Lung (tissue), 12 donors: ENCODE measurements around the gene OSM. TPM values are rescaled to one million over a fixed set of nuclear protein-coding genes. Genes with fewer than 3 reads are reported as not detected.

Experiments used
- ATAC-seq: fragments of 200-7000 bp; cut with Tn5 transposase; one replicate; pipeline ENCODE4 v1.9.1; 2020; ENCODE audit warnings: moderate number of reproducible peaks; ENCODE audit not compliant: insufficient read depth, low FRiP score
- DNase-seq, 3 donors: peaks; one replicate each; pipeline ENCODE4 v3.0.0-alpha.2; 2013 to 2017
- H3K27ac ChIP-seq, 2 donors: one replicate each; pipeline ENCODE4 v1.5.1; 2013; ENCODE audit warnings: mild to moderate bottlenecking in 2 of 2, moderate library complexity in 2 of 2, control low read depth in 1 of 2, inconsistent platforms in 1 of 2, low read depth in 1 of 2, low read length in 1 of 2
- H3K27me3 ChIP-seq, 3 donors: one replicate each; pipeline ENCODE4 v1.5.1; 2013; ENCODE audit warnings: low read length in 2 of 3; ENCODE audit not compliant: control insufficient read depth in 3 of 3, insufficient read depth in 3 of 3
- H3K36me3 ChIP-seq, 4 donors: one replicate each; pipeline ENCODE4 v1.5.1; 2013; ENCODE audit warnings: low read length in 4 of 4, mild to moderate bottlenecking in 1 of 4, moderate library complexity in 1 of 4; ENCODE audit not compliant: control insufficient read depth in 4 of 4, insufficient read depth in 4 of 4
- H3K4me1 ChIP-seq, 5 donors: one replicate each; pipeline ENCODE4 v1.5.1; 2013; ENCODE audit warnings: low read length in 5 of 5, mild to moderate bottlenecking in 2 of 5, moderate library complexity in 1 of 5; ENCODE audit not compliant: control insufficient read depth in 5 of 5, insufficient read depth in 5 of 5
- H3K4me3 ChIP-seq: one replicate; pipeline ENCODE4 v1.5.1; 2013; ENCODE audit warnings: mild to moderate bottlenecking, control low read depth, moderate library complexity
- H3K9ac ChIP-seq, 2 donors: one replicate each; pipeline ENCODE4 v1.5.1; 2013; ENCODE audit warnings: low read length in 2 of 2, control low read depth in 1 of 2; ENCODE audit not compliant: insufficient read depth in 1 of 2
- H3K9me3 ChIP-seq, 4 donors: one replicate each; pipeline ENCODE4 v1.5.1; 2013; ENCODE audit warnings: low read length in 3 of 4, mild to moderate bottlenecking in 1 of 4, moderate library complexity in 1 of 4; ENCODE audit not compliant: control insufficient read depth in 4 of 4, insufficient read depth in 3 of 4
- CTCF ChIP-seq: IDR thresholded peaks from 2 replicates; pipeline ENCODE4 v1.5.1; 2012; ENCODE audit warnings: mild to moderate bottlenecking; ENCODE audit errors: control extremely low read depth, extremely low read depth
- WGBS, 2 donors: extraction: QIAGEN DNeasy Blood & Tissue Kit; methylation state at CpG; one replicate each; pipeline ENCODE4 v1.1.7; 2013; 5-methylcytosine and 5-hydroxymethylcytosine counted together
- polyA plus RNA-seq, 2 donors: library from polyadenylated mRNA; stranded (reverse); fragments of 200-250 nt; gene quantifications; one replicate each; pipeline ENCODE4 v1.2.1, GENCODE V29; 2013
- total RNA-seq, 2 donors: library from RNA; depleted of rRNA in 1 of 2; stranded (reverse); fragments of >200 nt in 1 of 2; gene quantifications; one replicate each; pipeline ENCODE4 v1.2.1, GENCODE V29; 2014 to 2021
- donor health status: control.
- donor health status: control.
- donor health status: Bipolar disorder and iron deficiency.
- donor health status: healthy.
- donor health status: DM: yes; HTN: yes; CAD: no.

OSM gene
- total and polyA plus RNA-seq, 4 donors: 0.57 to 33.2 (median 2.5) TPM

GRCh38 chr22:30238136-30238535, 28.5 kb downstream of the OSM start:
- Histone ChIP-seq H3K4me3 (no peak overlapping the region), H3K27me3 (no peaks in the 10 kb centered on the region), H3K9me3 (no peaks in the 10 kb centered on the region), H3K36me3 (no peaks in the 10 kb centered on the region), H3K9ac (no peak overlapping the region), H3K27ac (no peak overlapping the region), H3K4me1 (peaks cover 0 to 70% (median 19%) of the 10 kb centered on the region in 5 donors)
- 87 to 93% methylated on average over 9 of the region's 9 CpGs for WGBS, 2 donors
- ATAC-seq (no peak), DNase-seq (no peak)
- TF ChIP-seq CTCF: no peak

- 94 to 98% methylated on average over 5 of the region's 5 CpGs for WGBS, 2 donors
- Histone ChIP-seq H3K36me3 (no peaks in the 10 kb centered on the region), H3K9ac (no peak overlapping the region), H3K4me3 (no peak overlapping the region), H3K27ac (no peak overlapping the region), H3K4me1 (peaks cover 0 to 68% (median 16%) of the 10 kb centered on the region in 5 donors), H3K27me3 (no peaks in the 10 kb centered on the region), H3K9me3 (no peaks in the 10 kb centered on the region)
- ATAC-seq (no peak), DNase-seq (no peak)
- no peak for TF ChIP-seq CTCF
Measured at GRCh38 chr22:30236875-30237274, 29.8 kb downstream of the OSM start.

GRCh38 chr22:30235687-30236170, 30.9 kb downstream of the OSM start:
- ATAC-seq (no peak), DNase-seq (peak; percentile 54 to 75 (median 64))
- Histone ChIP-seq H3K4me1 (peaks cover 0 to 57% (median 7%) of the 10 kb centered on the region in 5 donors), H3K36me3 (no peaks in the 10 kb centered on the region), H3K9me3 (no peaks in the 10 kb centered on the region), H3K27me3 (no peaks in the 10 kb centered on the region), H3K4me3 (no peak overlapping the region), H3K27ac (peak overlapping the region in 1 of 2 donors; percentile 52), H3K9ac (no peak overlapping the region)
- 57 to 87% methylated on average over 10 of the region's 10 CpGs for WGBS, 2 donors
- no peak for TF ChIP-seq CTCF
